PFSK-1 (cell line): Measurements from ENCODE around the gene SCUBE1.

Experiments used
- FOXP2 ChIP-seq: optimal IDR thresholded peaks from 2 replicates; pipeline ENCODE3; 2011; ENCODE audit warnings: borderline replicate concordance, control low read depth, inconsistent platforms; ENCODE audit not compliant: insufficient read depth; ENCODE audit errors: extremely low read length, extremely low read depth
- POLR2AphosphoS5 ChIP-seq: IDR thresholded peaks from 2 replicates; pipeline ENCODE4 v1.6.1; 2012; ENCODE audit warnings: low read depth, mild to moderate bottlenecking, control low read depth, low read length, moderate library complexity
- SIN3A ChIP-seq: IDR thresholded peaks from 2 replicates; pipeline ENCODE4 v1.6.1; 2012; ENCODE audit warnings: mild to moderate bottlenecking, low read length, moderate library complexity, borderline replicate concordance; ENCODE audit not compliant: insufficient read depth
- TAF1 ChIP-seq: IDR thresholded peaks from 2 replicates; pipeline ENCODE4 v1.6.1; 2012; ENCODE audit warnings: low read length, control low read depth, borderline replicate concordance; ENCODE audit not compliant: insufficient read depth
- TF ChIP-seq, protein P1 (sequence below), 2 experiments: IDR thresholded peaks; 2 replicates each; pipeline versions ENCODE4 v1.6.1 to v1.8.0; 2011 to 2012; ENCODE audit warnings: low read depth in 2 of 2, low read length in 2 of 2, control low read depth in 1 of 2, inconsistent platforms in 1 of 2, mild to moderate bottlenecking in 1 of 2, moderate library complexity in 1 of 2; ENCODE audit not compliant: insufficient read depth in 1 of 2

SCUBE1 gene

DNA sequence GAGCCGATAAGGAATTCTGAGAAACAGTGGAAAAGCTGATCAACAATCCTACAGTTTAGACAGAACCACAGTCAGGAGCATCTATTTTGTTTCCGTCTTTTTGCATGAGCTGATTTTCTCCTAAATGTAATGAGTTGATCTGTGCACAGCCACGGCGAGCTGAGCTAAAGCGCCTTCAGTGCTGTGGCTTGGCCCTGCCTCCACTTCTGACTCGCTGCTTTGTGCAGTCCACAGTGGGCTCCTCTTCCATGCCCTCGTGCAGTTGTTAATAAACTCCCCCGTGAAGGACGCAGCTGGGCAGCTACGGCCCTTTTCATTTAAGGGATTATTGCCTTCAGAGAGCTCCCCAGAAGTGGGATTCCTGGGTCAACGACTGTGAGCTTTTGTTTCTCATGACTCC lies 39.4 kb downstream of the SCUBE1 start:
- TF ChIP-seq FOXP2 = no peak
- no peak for TF ChIP-seq TAF1
- no peak for TF ChIP-seq SIN3A
- no peak for TF ChIP-seq POLR2AphosphoS5
- TF ChIP-seq, protein P1, sequence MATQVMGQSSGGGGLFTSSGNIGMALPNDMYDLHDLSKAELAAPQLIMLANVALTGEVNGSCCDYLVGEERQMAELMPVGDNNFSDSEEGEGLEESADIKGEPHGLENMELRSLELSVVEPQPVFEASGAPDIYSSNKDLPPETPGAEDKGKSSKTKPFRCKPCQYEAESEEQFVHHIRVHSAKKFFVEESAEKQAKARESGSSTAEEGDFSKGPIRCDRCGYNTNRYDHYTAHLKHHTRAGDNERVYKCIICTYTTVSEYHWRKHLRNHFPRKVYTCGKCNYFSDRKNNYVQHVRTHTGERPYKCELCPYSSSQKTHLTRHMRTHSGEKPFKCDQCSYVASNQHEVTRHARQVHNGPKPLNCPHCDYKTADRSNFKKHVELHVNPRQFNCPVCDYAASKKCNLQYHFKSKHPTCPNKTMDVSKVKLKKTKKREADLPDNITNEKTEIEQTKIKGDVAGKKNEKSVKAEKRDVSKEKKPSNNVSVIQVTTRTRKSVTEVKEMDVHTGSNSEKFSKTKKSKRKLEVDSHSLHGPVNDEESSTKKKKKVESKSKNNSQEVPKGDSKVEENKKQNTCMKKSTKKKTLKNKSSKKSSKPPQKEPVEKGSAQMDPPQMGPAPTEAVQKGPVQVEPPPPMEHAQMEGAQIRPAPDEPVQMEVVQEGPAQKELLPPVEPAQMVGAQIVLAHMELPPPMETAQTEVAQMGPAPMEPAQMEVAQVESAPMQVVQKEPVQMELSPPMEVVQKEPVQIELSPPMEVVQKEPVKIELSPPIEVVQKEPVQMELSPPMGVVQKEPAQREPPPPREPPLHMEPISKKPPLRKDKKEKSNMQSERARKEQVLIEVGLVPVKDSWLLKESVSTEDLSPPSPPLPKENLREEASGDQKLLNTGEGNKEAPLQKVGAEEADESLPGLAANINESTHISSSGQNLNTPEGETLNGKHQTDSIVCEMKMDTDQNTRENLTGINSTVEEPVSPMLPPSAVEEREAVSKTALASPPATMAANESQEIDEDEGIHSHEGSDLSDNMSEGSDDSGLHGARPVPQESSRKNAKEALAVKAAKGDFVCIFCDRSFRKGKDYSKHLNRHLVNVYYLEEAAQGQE (IDR thresholded peaks at IDR 0.05; ENCODE audit: insufficient read depth in 1 of 2, low read depth in 2 of 2, low read length in 2 of 2) = no peak

DNA sequence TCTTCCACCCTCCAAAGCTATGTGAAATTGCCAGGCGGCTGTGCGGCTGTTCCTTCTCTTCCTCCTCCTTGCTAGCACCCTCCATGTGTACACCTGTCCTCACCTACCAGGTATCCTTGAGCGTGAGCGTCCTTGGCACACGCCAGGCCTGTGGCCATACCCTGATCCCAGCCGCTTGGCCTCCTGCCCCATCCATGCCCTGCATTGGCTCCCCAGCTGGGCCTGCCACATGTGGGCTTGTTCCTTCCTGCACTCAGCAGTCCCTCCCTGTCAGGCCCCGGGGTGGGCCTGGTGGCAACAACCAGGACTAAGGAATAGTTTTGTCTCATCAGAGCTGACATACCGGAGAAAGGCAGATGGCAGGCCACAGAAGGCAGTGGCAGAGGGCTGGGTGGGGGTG lies 40.0 kb downstream of the SCUBE1 start:
- TF ChIP-seq SIN3A (no peak), TAF1 (no peak)

DNA sequence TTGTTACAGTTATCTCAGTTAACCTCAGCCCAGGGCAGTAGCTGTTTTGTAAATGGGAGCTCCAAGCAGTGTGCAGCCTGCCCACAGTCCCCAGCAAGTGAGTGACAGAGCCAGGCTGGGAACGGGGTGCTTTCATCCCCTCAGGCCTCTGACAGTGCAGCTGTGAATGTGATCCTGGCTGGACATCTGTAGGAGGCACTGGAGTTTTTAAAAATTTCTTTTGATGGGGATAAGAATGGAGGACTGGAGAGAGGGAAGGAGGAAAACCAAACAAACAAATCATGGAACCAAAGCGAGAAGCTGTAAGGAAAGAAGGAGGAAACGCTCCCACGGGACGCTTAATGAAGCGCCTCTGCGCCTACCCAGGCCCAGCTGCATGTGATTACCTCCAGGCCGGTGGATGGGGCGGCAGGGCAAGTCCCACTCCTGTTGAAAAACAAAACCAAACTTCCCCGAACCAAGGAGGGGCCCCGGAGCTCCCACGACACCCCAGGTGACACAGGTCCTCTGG lies 40.6 kb downstream of the SCUBE1 start:
- TF ChIP-seq FOXP2 = no peak
- TF ChIP-seq, protein P1 (IDR thresholded peaks at IDR 0.05; ENCODE audit: insufficient read depth in 1 of 2, low read depth in 2 of 2, low read length in 2 of 2) = no peak
- TF ChIP-seq TAF1 = no peak
- no peak for TF ChIP-seq SIN3A
- no peak for TF ChIP-seq POLR2AphosphoS5

DNA sequence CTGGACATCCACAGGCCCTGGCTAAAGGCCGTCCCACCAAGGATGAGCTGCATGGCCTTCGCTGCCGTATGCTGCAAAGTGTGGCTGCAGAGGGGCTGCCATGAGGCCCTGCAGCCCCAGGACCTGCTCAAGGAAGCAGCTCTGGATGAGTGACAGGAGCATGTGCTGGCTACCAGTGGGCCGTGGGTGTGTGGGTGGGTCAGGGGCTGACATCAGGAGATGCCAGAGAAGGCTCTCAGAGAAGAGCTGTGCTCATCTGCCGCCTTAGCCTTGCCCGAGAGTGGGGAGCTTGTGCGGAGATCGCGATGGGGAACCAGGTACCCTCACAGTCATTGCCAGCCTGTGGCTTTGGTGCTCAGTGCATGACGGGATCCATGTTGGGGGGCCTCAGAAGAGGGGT lies 41.3 kb downstream of the SCUBE1 start:
- TF ChIP-seq FOXP2 (no peak), SIN3A (no peak), TAF1 (no peak), POLR2AphosphoS5 (no peak)
- TF ChIP-seq, protein P1 (IDR thresholded peaks at IDR 0.05; ENCODE audit: insufficient read depth in 1 of 2, low read depth in 2 of 2, low read length in 2 of 2) = no peak

DNA sequence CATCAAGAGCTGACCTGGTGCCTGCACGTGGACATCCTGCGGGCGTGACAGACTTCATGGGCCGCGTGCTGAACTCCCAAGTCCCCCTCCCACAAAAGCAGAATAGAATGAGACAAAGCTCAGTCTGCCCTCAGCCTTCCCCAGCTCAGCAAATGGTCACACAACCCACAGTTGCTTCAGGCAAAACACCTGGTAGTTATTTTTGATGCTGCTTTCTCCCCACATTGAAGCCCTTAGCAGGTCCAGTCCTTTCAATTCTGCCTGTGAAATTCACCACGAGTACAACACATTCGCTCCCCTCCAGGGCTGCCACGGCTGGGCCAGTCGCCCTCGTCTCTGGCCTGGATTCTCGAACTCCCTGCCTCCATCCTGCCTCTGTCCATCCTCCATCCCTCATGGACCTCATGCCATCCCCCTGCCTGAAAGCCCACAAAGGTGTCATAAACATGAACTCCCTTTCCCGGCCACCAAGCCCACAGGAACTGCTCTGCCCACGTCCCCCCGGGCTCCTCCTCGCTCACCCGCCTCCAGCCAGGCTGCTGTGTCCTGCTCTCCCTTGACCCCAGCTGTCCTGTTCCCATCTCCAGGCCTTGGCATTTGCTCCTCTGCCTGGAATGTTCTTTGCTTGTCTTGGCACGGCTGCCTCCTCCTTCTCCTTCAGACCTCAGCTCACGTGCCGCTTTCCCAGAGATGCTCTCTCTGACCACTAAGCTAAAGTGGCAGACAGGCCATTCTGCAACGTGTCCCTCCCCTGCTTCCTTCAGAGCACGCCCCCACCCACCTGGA lies 42.1 kb downstream of the SCUBE1 start:
- TF ChIP-seq POLR2AphosphoS5 (no peak), FOXP2 (no peak), SIN3A (no peak), TAF1 (no peak)
- TF ChIP-seq, protein P1 (IDR thresholded peaks at IDR 0.05; ENCODE audit: insufficient read depth in 1 of 2, low read depth in 2 of 2, low read length in 2 of 2) = no peak
